Sigmoid colon (tissue), 4 donors: ENCODE measurements around the gene ARHGEF9.

Source experiments
- POLR2A ChIP-seq, 2 donors: fragments of 450-650 bp; IDR thresholded peaks; one replicate each; pipeline ENCODE4 v1.6.1; 2016; ENCODE audit warnings: antibody characterized with exemption in 2 of 2, mild to moderate bottlenecking in 2 of 2, moderate library complexity in 2 of 2
- POLR2AphosphoS5 ChIP-seq, 4 donors: sonication (generic); formaldehyde crosslinking; IDR thresholded peaks; one replicate each; pipeline ENCODE4 v1.6.1; 2017; ENCODE audit warnings: antibody characterized with exemption in 4 of 4
- TF ChIP-seq, protein P1 (sequence below), 4 experiments: fragments of 450-650 bp in 3 of 4; fragments of 200-600 bp in 1 of 4; IDR thresholded peaks; one replicate each; pipeline ENCODE4 v1.5.1; 2016 to 2019; ENCODE audit warnings: antibody characterized with exemption in 4 of 4, mild to moderate bottlenecking in 3 of 4, moderate library complexity in 2 of 4

DNA sequence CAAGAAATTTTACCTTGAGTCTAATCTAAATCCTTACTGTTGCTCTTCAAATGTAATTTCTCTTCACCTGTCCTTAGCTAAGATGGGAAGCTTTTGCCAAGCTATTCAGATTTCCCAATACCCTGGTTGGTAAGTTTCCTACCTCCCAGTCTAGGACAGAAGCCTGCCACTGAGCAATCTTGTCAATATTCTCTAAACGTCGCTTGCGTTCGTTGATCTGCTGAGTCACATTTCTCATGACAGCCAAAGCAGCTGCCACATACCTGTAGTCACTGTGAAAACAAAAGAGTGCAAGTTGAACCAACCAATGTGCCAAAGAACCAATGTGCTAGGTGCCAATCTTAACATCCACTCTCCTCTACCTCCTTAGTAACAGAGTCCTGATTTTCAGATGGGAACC is 111.1 kb downstream of the ARHGEF9 start:
- TF ChIP-seq, protein P1, sequence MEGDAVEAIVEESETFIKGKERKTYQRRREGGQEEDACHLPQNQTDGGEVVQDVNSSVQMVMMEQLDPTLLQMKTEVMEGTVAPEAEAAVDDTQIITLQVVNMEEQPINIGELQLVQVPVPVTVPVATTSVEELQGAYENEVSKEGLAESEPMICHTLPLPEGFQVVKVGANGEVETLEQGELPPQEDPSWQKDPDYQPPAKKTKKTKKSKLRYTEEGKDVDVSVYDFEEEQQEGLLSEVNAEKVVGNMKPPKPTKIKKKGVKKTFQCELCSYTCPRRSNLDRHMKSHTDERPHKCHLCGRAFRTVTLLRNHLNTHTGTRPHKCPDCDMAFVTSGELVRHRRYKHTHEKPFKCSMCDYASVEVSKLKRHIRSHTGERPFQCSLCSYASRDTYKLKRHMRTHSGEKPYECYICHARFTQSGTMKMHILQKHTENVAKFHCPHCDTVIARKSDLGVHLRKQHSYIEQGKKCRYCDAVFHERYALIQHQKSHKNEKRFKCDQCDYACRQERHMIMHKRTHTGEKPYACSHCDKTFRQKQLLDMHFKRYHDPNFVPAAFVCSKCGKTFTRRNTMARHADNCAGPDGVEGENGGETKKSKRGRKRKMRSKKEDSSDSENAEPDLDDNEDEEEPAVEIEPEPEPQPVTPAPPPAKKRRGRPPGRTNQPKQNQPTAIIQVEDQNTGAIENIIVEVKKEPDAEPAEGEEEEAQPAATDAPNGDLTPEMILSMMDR (IDR thresholded peaks at IDR 0.05) = no peak
- TF ChIP-seq POLR2AphosphoS5 (IDR thresholded peaks at IDR 0.05) = no peak
- TF ChIP-seq POLR2A (IDR thresholded peaks at IDR 0.05) = no peak
